Mesenchymal stem cell (in vitro differentiated cells and primary cell): ENCODE measurements around the gene PRKAG2.
A peak's percentile ranks its signal among the peaks of the same experiment; 100 is the strongest.

ENCODE experiments used
- DNase-seq: peaks from one replicate; pipeline ENCODE4 v3.0.0-alpha.2; 2013
- H2AFZ ChIP-seq: one replicate; pipeline ENCODE4 v1.6.1; 2013; ENCODE audit warnings: low read depth, mild to moderate bottlenecking, control low read depth, inconsistent platforms, low read length, moderate library complexity
- H2AK5ac ChIP-seq: 2 replicates; pipeline ENCODE4 v1.6.1; 2013; ENCODE audit warnings: low read length, moderate library complexity, mild to moderate bottlenecking, inconsistent platforms; ENCODE audit not compliant: severe bottlenecking
- H2BK120ac ChIP-seq: one replicate; pipeline ENCODE4 v1.6.1; 2013; ENCODE audit warnings: low read depth, mild to moderate bottlenecking, inconsistent platforms, low read length, moderate library complexity
- H2BK12ac ChIP-seq, 2 experiments: one replicate each; pipeline ENCODE4 v1.6.1; 2013; ENCODE audit warnings: inconsistent platforms in 2 of 2, low read length in 2 of 2, mild to moderate bottlenecking in 2 of 2, moderate library complexity in 2 of 2, control low read depth in 1 of 2
- H2BK15ac ChIP-seq: one replicate; pipeline ENCODE4 v1.6.1; 2013; ENCODE audit warnings: mild to moderate bottlenecking, low read depth, inconsistent platforms; ENCODE audit not compliant: poor library complexity, severe bottlenecking
- H2BK5ac ChIP-seq: 2 replicates; pipeline ENCODE4 v1.6.1; 2013; ENCODE audit warnings: low read depth, mild to moderate bottlenecking, low read length, control low read depth, inconsistent platforms; ENCODE audit not compliant: poor library complexity, severe bottlenecking
- H3K14ac ChIP-seq, 2 experiments: one replicate each; pipeline ENCODE4 v1.6.1; 2013; ENCODE audit warnings: inconsistent platforms in 2 of 2, low read length in 2 of 2, control low read depth in 1 of 2, mild to moderate bottlenecking in 1 of 2, moderate library complexity in 1 of 2
- H3K18ac ChIP-seq, 2 experiments: one replicate each; pipeline ENCODE4 v1.6.1; 2013; ENCODE audit warnings: inconsistent platforms in 2 of 2, low read length in 2 of 2, control low read depth in 1 of 2, low read depth in 1 of 2, mild to moderate bottlenecking in 1 of 2
- H3K23ac ChIP-seq, 2 experiments: one replicate each; pipeline ENCODE4 v1.6.1; 2013; ENCODE audit warnings: inconsistent platforms in 2 of 2, low read length in 2 of 2, mild to moderate bottlenecking in 2 of 2, moderate library complexity in 2 of 2, control low read depth in 1 of 2
- H3K27ac ChIP-seq: 2 replicates; pipeline ENCODE4 v1.5.1; 2013; ENCODE audit warnings: mild to moderate bottlenecking, moderate library complexity, low read length, control low read depth, inconsistent platforms; ENCODE audit not compliant: poor library complexity, severe bottlenecking
- H3K27me3 ChIP-seq, 2 experiments: 2 replicates each; pipeline versions ENCODE4 v1.6.1 to v1.7.0; 2013; ENCODE audit warnings: low read length in 2 of 2, mild to moderate bottlenecking in 2 of 2, moderate library complexity in 2 of 2, control low read depth in 1 of 2, inconsistent platforms in 1 of 2; ENCODE audit not compliant: control insufficient read depth in 1 of 2, insufficient read depth in 1 of 2
- H3K36me3 ChIP-seq, 2 experiments: 2 replicates each; pipeline versions ENCODE4 v1.6.1 to v1.7.0; 2013; ENCODE audit warnings: low read length in 2 of 2, control low read depth in 1 of 2, inconsistent platforms in 1 of 2, low read depth in 1 of 2, mild to moderate bottlenecking in 1 of 2; ENCODE audit not compliant: insufficient read depth in 2 of 2, control insufficient read depth in 1 of 2
- H3K4ac ChIP-seq, 2 experiments: one replicate each; pipeline ENCODE4 v1.6.1; 2013; ENCODE audit warnings: inconsistent platforms in 2 of 2, low read length in 2 of 2, mild to moderate bottlenecking in 2 of 2, moderate library complexity in 2 of 2, control low read depth in 1 of 2, low read depth in 1 of 2
- H3K4me1 ChIP-seq: 2 replicates; pipeline ENCODE4 v1.6.1; 2013; ENCODE audit warnings: low read depth, low read length, control low read depth; ENCODE audit not compliant: control insufficient read depth, insufficient read depth
- H3K4me2 ChIP-seq: 2 replicates; pipeline ENCODE4 v1.6.1; 2013; ENCODE audit warnings: low read length, mild to moderate bottlenecking, inconsistent platforms; ENCODE audit not compliant: poor library complexity, severe bottlenecking
- H3K4me3 ChIP-seq, 2 experiments: 2 replicates each; pipeline versions ENCODE4 v1.5.1 to v1.7.0; 2013; ENCODE audit warnings: low read length in 2 of 2, mild to moderate bottlenecking in 2 of 2, control low read depth in 1 of 2, low read depth in 1 of 2; ENCODE audit not compliant: insufficient read depth in 1 of 2
- H3K79me1 ChIP-seq: replicated peaks from 2 replicates; pipeline ENCODE4 v1.6.1; 2013; ENCODE audit warnings: mild to moderate bottlenecking, control low read depth, low read length, inconsistent platforms; ENCODE audit not compliant: poor library complexity, severe bottlenecking
- H3K9ac ChIP-seq: 2 replicates; pipeline ENCODE4 v1.7.0; 2013; ENCODE audit warnings: mild to moderate bottlenecking, low read length, moderate library complexity
- H3K9me3 ChIP-seq: 2 replicates; pipeline ENCODE4 v1.7.0; 2013; ENCODE audit warnings: mild to moderate bottlenecking, low read length; ENCODE audit not compliant: control insufficient read depth
- H4K8ac ChIP-seq: one replicate; pipeline ENCODE4 v1.6.1; 2013; ENCODE audit warnings: inconsistent platforms, mild to moderate bottlenecking, low read length, moderate library complexity
- H4K91ac ChIP-seq: one replicate; pipeline ENCODE4 v1.6.1; 2013; ENCODE audit warnings: mild to moderate bottlenecking, low read length, inconsistent platforms
- WGBS: methylation state at CpG from one replicate; pipeline ENCODE4 v1.1.7; 2013; ENCODE audit warnings: mixed read lengths; 5-methylcytosine and 5-hydroxymethylcytosine counted together

Gene PRKAG2

GRCh38 chr7:151592868-151593486 lies 283.9 kb downstream of the PRKAG2 start:
- H2BK120ac ChIP-seq: no peak overlapping the region
- no peak overlapping the region for H3K4ac ChIP-seq
- no peak overlapping the region for H2BK5ac ChIP-seq
- peak overlapping the region; percentile 68 for H3K27ac ChIP-seq
- H2BK12ac ChIP-seq: no peak overlapping the region
- peaks cover 23% of the 10 kb centered on the region for H3K4me1 ChIP-seq
- no peaks in the 10 kb centered on the region for H3K27me3 ChIP-seq
- H3K9me3 ChIP-seq: no peaks in the 10 kb centered on the region
- no peak overlapping the region for H2BK15ac ChIP-seq
- peaks cover 6 to 29% of the 10 kb centered on the region in 2 experiments for H3K36me3 ChIP-seq
- H3K18ac ChIP-seq: no peak overlapping the region
- H3K14ac ChIP-seq: no peak overlapping the region
- no peak overlapping the region for H2AFZ ChIP-seq
- H3K79me1 ChIP-seq: peaks cover 26% of the 10 kb centered on the region
- peak; percentile 92 for DNase-seq
- H3K23ac ChIP-seq: no peak overlapping the region
- no peak overlapping the region for H2AK5ac ChIP-seq
- no peak overlapping the region for H4K91ac ChIP-seq
- 44% methylated on average over 12 of the region's 12 CpGs for WGBS
- peak overlapping the region in 1 of 2 experiments; percentile 2 for H3K4me3 ChIP-seq
- no peak overlapping the region for H4K8ac ChIP-seq
- H3K4me2 ChIP-seq: no peak overlapping the region
- H3K9ac ChIP-seq: peak overlapping the region; percentile 62

- no peak overlapping the region for H3K14ac ChIP-seq
- peak overlapping the region in 1 of 2 experiments; percentile 2 for H3K4me3 ChIP-seq
- H3K79me1 ChIP-seq: peaks cover 28% of the 10 kb centered on the region
- no peak overlapping the region for H4K8ac ChIP-seq
- peaks cover 23% of the 10 kb centered on the region for H3K4me1 ChIP-seq
- H2AK5ac ChIP-seq: peak overlapping the region; percentile 59
- H3K4ac ChIP-seq: peak overlapping the region in 1 of 2 experiments; percentile 62
- peak overlapping the region; percentile 5 for H4K91ac ChIP-seq
- peak overlapping the region in 1 of 2 experiments; percentile 18 for H3K18ac ChIP-seq
- no peak overlapping the region for H3K4me2 ChIP-seq
- 98% methylated on average over 10 of the region's 11 CpGs for WGBS
- H3K27ac ChIP-seq: peak overlapping the region; percentile 54
- no peaks in the 10 kb centered on the region for H3K27me3 ChIP-seq
- H2BK120ac ChIP-seq: no peak overlapping the region
- no peak overlapping the region for H2BK5ac ChIP-seq
- no peak for DNase-seq
- H3K9ac ChIP-seq: peak overlapping the region; percentile 62
- peaks cover 9 to 29% of the 10 kb centered on the region in 2 experiments for H3K36me3 ChIP-seq
- peak overlapping the region in 1 of 2 experiments; percentile 37 for H2BK12ac ChIP-seq
- H3K9me3 ChIP-seq: no peaks in the 10 kb centered on the region
- H2BK15ac ChIP-seq: no peak overlapping the region
- H3K23ac ChIP-seq: peak overlapping the region in 1 of 2 experiments; percentile 34
- no peak overlapping the region for H2AFZ ChIP-seq
Observed at GRCh38 chr7:151592330-151592729, 284.6 kb downstream of the PRKAG2 start.

GRCh38 chr7:151591866-151592265 lies 285.0 kb downstream of the PRKAG2 start:
- Histone ChIP-seq H4K91ac (peak overlapping the region; percentile 43), H3K27me3 (no peaks in the 10 kb centered on the region), H2BK120ac (no peak overlapping the region), H3K4me1 (peaks cover 23% of the 10 kb centered on the region), H3K79me1 (peaks cover 30% of the 10 kb centered on the region), H3K4me2 (no peak overlapping the region), H3K9me3 (no peaks in the 10 kb centered on the region), H3K36me3 (peaks cover 14 to 29% of the 10 kb centered on the region in 2 experiments), H3K14ac (no peak overlapping the region), H3K9ac (peak overlapping the region; percentile 62), H2BK5ac (no peak overlapping the region), H3K4ac (no peak overlapping the region), H4K8ac (no peak overlapping the region), H3K18ac (peak overlapping the region; percentile 18 to 23), H3K23ac (peak overlapping the region in 1 of 2 experiments; percentile 57), H3K27ac (no peak overlapping the region), H2BK15ac (no peak overlapping the region), H2AK5ac (peak overlapping the region; percentile 59), H2BK12ac (peak overlapping the region in 1 of 2 experiments; percentile 45), H3K4me3 (no peak overlapping the region), H2AFZ (no peak overlapping the region)
- DNase-seq: no peak
- WGBS: 94% methylated on average over 14 of the region's 14 CpGs

GRCh38 chr7:151590850-151591771 lies 285.8 kb downstream of the PRKAG2 start:
- H2AFZ ChIP-seq: no peak overlapping the region
- H3K4me1 ChIP-seq: peaks cover 23% of the 10 kb centered on the region
- H3K23ac ChIP-seq: no peak overlapping the region
- no peak overlapping the region for H3K4me3 ChIP-seq
- no peak overlapping the region for H2BK5ac ChIP-seq
- DNase-seq: no peak
- no peak overlapping the region for H3K27ac ChIP-seq
- peak overlapping the region; percentile 27 for H2AK5ac ChIP-seq
- no peaks in the 10 kb centered on the region for H3K9me3 ChIP-seq
- no peak overlapping the region for H3K4me2 ChIP-seq
- H3K4ac ChIP-seq: no peak overlapping the region
- no peak overlapping the region for H2BK120ac ChIP-seq
- no peak overlapping the region for H3K18ac ChIP-seq
- H3K79me1 ChIP-seq: peaks cover 30% of the 10 kb centered on the region
- H2BK12ac ChIP-seq: no peak overlapping the region
- H4K8ac ChIP-seq: no peak overlapping the region
- peaks cover 14 to 30% of the 10 kb centered on the region in 2 experiments for H3K36me3 ChIP-seq
- WGBS: 96% methylated on average over 19 of the region's 19 CpGs
- no peaks in the 10 kb centered on the region for H3K27me3 ChIP-seq
- no peak overlapping the region for H3K9ac ChIP-seq
- no peak overlapping the region for H3K14ac ChIP-seq
- H4K91ac ChIP-seq: no peak overlapping the region
- no peak overlapping the region for H2BK15ac ChIP-seq
